GM19099 (cell line): ENCODE results near the gene AP5M1.

ENCODE experiments used
- POLR2A ChIP-seq: IDR thresholded peaks from 3 replicates; pipeline ENCODE4 v1.6.1; 2011; ENCODE audit warnings: low read depth; ENCODE audit not compliant: insufficient read length; ENCODE audit errors: extremely low read depth

Gene AP5M1

DNA sequence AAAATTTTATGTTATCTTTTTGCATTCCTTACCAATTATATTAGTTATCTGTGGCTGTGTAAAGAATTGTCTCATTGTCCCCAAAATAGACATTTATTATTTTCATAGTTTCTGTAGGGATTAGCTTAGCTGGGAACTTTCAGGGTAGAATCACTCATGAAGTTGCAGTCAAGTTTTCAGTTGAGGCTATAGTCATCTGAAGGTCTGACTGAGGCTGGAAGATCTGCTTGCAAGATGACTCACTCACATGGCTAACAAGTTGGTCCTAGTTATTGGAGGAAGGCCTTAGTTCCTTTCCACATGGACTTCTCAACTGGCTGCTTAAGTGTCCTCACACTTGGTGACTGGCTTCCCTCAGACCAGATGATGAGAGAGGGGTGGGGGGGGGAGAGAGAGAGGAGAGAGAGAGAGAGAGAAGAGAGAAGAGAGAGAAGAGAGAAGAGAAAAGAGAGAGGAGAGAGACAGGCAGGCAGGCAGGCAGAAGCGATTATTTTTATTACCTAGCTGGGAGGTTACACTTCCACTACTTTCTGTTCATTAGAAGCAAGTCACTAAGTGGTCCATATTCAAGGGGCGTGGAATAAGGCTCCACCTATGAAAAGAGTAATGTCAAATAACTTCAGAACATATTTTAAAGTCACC lies 6.4 kb downstream of the AP5M1 start:
- TF ChIP-seq POLR2A, result no peak

- no peak for TF ChIP-seq POLR2A
Measured at GRCh38 chr14:57277062-57277461, 8.3 kb downstream of the AP5M1 start.

- TF ChIP-seq POLR2A, result no peak
Measured at GRCh38 chr14:57287745-57288144, 19.0 kb downstream of the AP5M1 start.

DNA sequence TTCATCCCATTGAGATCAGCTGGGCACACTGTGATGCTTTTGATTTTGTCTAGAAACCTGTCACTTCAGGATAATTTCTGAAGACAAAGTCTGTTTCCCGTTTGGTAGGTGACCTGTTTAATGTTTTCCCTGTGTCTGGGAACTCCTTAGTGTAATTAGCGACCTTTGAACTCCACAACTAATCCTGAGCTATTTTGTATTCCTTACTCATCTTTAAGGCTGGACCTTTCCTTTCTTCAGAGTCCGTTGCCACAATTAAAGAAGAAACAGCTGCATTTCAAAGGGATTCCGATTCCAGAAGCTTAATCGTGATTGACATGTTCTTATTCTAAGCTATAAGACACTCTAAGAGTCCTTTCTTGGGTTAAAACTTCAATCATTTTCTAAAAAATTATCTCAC lies 22.0 kb downstream of the AP5M1 start:
- no peak for TF ChIP-seq POLR2A

DNA sequence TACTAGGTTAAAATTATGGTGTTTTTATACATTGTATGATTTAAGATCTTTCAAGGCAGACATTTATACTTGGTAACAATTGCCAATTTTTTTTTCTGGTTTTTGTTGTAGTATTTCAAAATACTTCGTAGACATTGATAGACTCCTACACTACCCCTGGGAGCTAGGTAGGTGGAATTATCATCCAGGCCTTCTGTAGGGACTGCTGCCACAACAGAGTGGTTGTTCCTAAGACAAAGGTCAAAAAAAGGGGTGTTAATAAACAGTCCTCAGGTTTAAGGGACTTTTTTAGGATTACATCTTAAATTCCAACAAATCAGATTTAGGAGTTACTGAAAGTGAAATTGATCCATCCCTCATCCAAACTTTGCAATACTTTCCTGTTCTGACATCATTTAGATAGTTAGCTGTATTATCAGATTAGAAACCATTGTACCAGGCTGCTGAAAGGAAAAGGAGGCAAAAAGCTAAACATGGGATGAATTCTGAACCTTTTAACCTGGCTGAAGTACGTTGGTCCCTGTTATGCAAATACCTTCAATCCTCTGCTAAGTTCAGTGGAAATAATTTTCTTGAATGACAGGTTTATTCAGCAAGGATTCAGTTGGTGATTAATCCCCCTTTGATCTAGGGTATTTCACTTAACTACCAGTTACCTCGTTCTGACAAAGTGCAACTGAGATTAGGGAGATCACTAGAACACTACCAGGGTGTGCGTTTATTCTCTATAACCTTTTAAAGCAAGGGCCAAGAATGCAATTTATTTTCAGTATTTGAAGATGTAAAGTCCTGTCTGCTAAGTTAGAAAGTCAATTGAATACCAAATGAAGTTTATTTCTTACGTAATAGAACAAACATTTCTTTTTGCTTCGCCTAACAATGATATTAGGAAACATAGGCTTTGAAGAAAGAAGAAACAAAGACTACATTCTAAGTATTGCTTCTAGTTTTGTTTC lies 23.2 kb downstream of the AP5M1 start:
- no peak for TF ChIP-seq POLR2A

DNA sequence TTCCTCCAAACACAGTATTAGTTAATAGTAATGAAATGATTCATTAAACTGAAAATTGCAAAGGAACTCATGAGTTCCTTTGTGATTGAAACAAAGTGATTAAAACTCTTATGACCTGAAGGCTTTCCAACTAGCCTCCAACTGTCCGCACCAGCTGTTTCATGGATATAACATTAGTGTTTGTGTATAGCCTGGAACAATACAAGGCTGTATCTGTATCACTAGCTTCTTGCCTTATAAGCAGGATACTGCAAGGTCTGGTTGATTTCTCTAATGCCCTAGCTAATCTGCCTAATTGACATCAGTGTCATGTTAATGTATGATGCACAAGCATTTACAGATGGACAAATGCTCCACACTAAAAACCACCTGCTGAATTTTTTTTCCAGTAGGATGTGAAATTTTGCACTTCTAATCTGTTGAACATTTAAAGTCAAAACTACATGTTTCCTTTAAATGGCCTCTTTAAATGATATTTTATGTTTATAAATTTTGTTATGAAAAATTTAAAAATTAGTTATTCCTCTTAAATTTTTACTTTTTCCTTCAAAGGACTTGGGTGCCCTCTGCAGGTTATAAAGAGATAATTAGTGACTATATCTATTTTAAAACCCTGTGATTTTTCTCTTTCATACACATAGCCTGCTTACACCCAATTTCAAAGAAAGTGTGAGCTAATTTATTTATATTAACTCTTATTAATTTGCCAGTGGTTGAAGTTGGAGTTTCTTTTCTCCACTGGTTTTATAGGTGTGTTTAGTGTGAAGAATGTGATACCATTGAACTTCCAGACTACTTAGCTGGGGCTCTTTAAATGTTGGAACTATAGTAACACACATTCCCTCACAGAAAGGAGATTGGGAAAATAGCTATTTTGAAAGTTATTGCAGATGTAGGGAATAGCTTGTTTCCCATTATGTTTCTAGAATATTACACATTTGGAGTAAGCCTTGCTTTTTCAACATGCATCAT lies 25.4 kb downstream of the AP5M1 start:
- TF ChIP-seq POLR2A, result no peak

DNA sequence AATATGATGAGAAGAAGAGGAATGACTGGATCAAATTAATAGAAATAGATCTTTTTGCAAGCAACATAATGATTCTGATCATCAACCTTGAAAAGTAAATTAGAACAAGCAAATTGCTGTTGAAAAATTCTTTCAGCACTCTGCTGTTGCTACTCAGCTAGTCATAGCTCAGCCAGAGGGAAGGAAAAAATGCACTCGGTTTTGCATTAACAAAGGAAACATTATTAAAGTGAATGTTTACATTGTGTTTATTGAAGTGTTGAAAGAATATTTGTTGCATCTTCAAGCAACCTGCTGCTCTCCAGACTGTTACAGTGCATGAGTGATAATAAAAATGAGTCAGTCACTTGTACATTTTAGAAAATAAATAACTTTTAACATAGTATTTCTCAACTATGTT lies 26.5 kb downstream of the AP5M1 start:
- no peak for TF ChIP-seq POLR2A

GRCh38 chr14:57297852-57298251 lies 29.1 kb downstream of the AP5M1 start:
- no peak for TF ChIP-seq POLR2A

DNA sequence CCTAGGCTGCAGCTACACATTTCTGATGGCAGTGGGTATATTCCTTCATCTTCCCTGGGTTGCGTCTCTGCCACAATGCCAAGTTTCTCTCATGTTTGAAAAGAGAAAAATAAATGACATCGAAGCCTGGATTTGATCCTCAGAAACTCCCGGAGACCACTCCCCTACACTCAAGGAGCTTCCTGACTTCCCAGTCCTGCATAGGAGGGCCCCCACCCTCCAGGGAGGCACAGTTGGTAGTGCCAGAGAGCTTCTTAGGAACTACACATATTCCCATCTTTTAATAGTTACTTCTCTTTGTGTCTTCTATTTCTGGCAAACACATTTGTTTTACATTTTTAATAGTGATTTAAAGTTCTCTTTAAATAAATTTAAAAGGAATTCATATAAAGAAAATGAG lies 30.7 kb downstream of the AP5M1 start:
- TF ChIP-seq POLR2A, result no peak

DNA sequence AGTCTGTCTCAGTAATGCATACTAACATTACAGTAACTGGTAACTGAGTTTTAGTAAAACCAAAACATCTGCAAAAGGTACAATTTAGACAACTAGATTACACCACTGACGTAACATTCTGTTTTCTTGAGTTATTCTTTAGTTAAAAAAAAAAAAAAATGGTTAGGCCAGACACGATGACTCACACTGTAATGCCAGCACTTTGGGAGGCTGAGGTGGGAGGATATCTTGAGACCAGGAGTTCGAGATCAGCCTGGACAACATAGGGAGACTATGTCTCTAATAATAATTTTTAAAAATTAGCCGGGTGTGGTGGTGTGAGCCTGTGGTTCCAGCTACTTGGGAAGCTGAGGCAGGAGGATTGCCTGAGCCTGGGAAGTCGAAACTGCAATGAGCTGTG lies 34.1 kb downstream of the AP5M1 start:
- TF ChIP-seq POLR2A, result no peak

DNA sequence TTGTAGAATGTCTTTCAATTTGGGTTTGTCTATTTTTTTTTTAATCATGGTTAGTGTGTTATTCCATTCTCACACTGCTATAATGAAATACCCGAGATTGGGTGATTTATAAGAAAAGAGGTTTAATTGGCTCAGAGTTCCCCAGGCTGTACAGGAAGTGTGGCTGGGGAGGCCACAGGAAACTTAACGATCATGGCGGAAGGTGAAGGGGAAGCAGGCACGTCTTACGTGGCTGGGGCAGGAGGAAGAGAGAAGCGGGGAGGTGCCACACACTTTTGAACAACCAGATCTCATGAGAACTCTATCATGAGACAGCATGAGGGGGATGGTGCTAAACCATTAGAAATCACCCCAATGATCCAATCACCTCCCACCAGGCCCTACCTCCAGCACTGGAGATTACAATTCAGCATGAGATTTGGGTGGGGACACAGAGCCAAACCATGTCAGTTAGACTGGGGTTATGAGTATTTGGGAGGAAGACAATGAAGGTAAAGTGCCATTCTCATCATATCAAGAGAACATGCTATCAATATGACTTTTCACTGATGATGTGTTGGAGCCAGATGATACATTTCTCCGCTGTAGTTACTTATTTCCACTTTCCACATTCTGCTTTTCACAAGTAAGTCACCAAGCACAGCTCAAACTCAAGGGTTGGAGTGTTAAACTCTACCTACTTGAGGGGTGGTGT lies 45.8 kb downstream of the AP5M1 start:
- TF ChIP-seq POLR2A, result no peak

DNA sequence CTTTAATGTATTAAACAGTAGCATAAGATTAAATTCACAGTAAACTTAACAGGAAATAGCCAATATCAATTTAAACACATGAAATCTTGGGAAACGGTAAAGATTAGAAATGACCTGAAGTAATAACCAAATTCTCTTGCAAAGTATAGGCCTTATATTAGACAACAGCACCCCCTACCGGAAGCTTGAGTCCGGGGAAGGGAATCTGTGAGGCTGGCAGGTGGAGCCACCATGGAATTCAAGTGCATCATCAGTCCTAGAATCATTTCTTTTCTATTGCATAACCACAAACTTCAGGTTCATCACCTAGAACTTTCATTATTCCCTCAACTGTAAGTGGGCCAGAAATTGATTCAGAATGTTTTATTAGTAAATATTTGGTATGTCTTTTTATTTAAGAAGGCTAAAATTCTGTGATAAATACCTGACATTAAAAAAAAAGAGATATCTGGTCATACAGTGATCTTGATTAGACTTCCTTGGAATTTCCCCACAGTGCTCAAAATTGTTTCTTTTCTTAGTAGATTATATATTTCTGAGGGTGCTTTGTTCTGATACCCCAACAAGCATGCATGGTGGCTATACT lies 48.6 kb downstream of the AP5M1 start:
- TF ChIP-seq POLR2A, result no peak

DNA sequence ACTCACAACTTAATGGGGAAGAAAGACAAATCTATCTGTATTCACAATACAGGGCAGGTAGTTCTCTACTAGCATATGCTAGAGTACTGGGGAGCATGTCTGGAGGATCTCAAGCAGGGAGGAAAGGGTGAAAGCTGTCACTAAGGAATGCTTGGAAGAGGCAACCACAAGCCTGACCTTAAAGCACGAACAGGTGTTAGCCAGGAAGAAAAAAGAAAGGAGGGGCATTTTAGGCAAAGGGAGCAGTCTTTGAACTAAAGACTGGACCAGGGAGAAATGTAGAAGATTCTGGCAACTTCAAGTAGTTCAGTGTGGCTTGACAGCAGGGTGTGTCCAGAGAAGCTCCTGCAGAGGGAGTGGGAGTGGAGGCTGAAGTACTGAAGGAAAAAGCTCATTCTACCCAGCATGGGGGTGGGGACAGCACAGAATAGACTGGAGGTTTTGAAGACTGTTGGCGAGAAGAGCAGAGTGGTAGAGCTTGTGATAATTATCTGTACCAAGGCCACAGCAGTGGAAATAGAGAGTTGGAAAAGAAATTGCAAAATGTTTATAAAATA lies 50.9 kb downstream of the AP5M1 start:
- TF ChIP-seq POLR2A, result no peak

GRCh38 chr14:57323721-57324120 lies 55.0 kb downstream of the AP5M1 start:
- no peak for TF ChIP-seq POLR2A

- TF ChIP-seq POLR2A, result no peak
Measured at GRCh38 chr14:57326253-57326652, 57.5 kb downstream of the AP5M1 start.

DNA sequence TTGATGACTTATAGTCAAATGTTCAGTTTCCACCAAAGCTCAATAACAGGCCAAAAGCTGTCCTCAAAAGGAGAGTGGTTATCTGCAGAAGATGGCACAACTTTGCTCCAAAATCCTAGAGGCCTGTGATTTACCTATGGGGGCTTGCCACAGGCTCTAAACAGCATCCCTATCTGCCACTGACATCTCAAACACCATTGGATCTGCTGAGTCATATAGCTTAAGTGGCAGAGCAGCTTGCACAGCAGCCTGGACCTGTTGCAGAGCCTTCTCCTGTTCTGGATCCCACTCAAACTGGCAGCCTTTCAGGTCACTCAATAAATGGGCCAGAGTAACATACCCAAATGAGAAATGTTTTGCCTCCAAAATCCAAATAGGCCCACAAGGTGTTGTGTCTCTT lies 61.1 kb downstream of the AP5M1 start:
- no peak for TF ChIP-seq POLR2A
